ENCODE results near the gene PIEZO2.
"Not testable (repeated sequence)": the region's sequence is repeated elsewhere in the genome, so short reads cannot be mapped to it uniquely, and the experiment has no call there.

PIEZO2 gene

DNA sequence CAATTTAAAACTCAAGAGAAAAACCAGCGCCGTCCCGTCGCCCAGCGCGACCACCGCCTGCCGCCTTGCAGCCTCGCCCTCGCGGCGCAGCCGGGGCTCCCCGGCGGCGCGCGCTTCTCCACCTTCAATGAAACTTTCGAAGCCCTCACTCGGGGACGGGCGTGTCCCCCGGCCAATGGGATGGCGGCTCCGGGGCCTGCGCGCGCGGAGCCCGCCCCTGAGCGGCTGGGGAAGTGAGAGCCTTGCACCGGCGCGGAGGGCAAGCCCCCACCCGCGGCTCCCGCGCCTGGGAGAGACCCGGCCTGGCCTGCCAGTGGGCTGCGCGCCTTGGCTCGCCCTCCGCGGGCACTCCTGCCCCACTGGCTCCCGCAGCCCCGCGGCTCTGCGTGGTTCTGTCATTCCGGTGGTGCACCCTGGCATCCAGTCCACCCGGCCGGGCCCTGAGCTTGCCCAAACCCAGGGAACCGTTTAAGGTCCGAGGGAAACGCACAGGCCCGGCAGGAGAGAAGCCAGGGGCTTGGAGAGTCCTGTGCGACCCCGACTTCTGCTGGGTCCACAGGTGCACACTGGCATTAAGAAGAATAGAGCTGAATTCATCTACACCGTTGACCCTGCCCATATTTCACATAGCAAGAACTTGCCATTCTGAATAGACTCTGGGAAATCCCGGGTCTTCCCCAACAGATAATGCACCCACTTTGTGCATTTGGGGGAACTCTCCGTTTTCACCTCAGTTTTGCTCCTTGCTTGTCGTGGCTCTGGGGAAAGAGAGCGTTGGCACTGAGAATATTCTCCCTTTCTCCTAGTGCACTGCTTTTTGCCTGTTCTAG, at the start of gene PIEZO2:
Gene PIEZO2 (minus strand): TSS at position 129 of the 830 bp plus-strand sequence. CDS start 981 bp downstream, outside the sequence.
- no peak for DNase-seq (ENCODE audit: low read depth)

DNA sequence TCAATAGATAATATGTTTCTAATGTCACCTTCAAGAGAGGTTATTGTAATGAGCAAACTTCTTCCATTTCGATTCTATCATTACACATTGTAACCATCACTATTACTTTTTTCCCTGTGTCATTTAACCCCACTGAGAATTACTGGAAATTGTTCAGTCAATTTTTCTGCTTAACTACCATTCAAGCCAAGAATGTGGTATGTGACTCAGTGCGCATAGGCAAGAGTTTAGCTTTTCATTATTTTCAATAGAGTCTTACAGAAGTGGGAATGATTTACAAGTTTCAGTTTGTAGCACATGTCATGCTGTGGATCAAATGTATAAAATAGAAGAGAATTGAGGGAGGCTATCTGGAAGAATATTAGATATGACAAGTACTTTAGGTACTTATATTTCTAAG, 34.3 kb upstream of the PIEZO2 start:
- no peak for DNase-seq (ENCODE audit: low read depth)

GRCh38 chr18:11181629-11182028, 32.3 kb upstream of the PIEZO2 start:
- DNase-seq (ENCODE audit: low read depth), result not testable (repeated sequence)

- DNase-seq (ENCODE audit: low read depth), result no peak
Measured at GRCh38 chr18:11179959-11180519, 30.7 kb upstream of the PIEZO2 start.

GRCh38 chr18:11178951-11179549, 29.7 kb upstream of the PIEZO2 start:
- no peak for DNase-seq (ENCODE audit: low read depth)

DNA sequence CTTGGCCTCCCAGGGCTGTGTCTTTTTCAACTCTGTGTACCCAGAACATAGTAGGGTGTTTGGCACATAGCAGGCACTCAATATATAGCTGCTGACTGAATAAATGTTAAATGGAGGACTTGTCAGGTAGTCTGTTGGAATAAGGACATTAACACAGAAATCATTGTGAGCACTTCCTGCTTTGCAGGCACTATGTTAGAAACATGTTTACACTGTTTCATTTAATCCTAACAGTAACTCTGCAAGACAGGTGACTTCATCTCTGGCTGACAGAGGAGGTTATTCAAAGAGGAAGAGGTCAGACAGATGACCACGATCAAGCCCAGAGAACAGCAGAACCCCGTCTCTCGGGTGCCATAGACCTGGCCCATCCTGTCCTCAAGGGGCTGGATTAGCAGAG, 28.0 kb upstream of the PIEZO2 start:
- DNase-seq (ENCODE audit: low read depth), result no peak

DNA sequence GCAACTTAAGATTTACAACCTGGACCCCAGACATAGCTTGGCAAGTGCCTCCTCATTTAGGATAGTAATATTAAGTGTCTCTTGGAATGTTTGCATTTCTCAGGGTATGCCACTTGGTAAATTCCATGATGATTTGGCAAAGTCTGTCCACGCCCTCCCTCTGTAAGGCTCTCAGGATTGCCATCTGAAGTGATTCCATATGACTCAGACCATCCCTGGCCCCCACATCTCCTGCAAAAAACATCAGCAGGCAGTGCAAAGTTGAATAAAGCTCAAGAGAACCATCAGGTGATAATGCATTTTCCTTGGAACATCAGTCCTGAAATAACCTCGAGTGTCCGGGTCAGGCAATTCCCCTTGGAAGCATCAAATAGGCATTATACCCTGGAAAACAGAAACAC, 27.1 kb upstream of the PIEZO2 start:
- no peak for DNase-seq (ENCODE audit: low read depth)

DNA sequence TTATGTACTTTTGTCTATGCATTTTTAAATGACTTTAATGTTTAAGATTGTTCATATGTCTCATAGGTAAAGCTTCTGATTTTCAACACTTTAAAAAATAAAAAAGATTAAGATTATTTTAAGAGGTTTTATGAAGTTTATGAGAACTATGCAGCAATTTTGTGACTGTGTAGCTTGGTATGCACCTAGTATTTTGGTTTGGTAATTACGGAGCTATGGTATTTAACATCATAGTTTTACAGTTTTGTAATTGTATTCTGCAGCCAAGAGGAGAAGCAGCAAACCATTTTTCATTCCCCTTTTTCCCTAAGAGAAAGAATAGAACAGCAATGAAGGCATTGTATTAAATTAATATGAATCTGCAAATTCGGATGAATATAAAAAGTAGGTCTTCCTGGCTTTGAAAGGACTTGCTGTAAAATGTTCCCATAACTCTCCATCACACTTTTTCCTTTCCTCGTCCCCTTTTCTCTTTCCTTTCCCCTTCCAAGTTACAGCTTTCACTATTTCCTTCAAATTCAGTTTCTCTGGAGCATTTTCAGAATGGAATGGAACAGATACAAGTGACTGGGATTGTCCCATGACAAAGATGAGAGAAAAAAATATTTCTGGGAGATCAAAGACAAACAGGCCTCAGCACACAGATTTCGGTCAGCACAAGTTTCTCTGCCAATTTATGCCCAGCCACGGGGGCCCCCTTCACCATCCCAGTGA, 26.1 kb upstream of the PIEZO2 start:
- DNase-seq (ENCODE audit: low read depth), result no peak

DNA sequence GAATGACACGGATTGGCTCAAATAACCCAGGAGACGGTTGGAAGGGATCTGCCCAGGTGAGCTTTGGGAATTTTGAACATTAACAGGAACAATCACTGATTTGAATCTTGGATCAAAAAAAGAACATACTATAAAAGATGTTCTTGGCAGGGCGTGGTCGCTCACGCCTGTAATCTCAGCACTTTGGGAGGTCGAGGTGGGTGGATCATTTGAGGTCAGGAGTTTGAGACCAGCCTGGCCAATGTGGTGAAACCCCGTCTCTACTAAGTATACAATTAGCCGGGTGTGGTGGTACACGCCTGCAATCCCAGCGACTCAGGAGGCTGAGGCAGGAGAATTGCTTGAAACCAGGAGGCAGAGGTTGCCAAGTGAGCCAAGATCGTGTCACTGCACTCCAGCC, 24.8 kb upstream of the PIEZO2 start:
- not testable (repeated sequence) for DNase-seq (ENCODE audit: low read depth)

DNA sequence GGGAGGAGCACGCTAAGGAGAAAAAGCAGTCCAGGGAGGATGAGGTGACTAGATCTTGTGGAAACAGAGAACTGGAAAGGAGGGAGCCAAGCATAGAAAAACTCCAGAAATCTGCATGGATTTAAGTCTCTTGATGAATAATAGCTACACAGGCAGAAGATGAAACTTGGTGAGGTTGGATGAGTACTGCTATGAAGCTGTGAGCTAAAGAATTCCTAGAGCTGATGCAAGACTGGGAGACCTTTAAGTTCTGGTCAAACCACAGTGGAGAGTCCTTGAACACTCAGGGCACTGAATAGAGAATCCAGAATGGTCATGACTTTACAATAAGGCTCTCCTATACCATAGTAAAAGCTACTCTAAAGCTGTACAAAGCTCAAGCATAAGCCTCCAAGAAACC, 18.4 kb upstream of the PIEZO2 start:
- no peak for DNase-seq (ENCODE audit: low read depth)

DNA sequence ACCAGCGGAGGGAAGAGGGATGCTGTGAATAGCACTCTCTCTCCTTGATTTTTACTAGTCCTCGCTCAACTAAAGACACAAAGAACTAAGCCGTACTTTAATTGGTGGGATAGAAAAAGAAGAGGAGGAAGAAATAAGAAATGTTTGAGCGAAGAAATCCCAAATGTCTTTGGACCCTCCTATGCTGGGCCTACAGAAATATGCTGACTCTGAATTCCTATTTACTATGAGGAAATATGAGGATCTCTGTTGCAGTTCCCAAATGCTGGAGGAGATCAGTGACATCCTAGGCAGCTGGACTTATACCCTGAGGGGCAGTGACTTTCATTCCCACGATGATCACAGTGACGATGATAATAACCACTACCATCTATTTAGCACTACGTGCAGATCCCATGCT, 16.6 kb upstream of the PIEZO2 start:
- no peak for DNase-seq (ENCODE audit: low read depth)

DNA sequence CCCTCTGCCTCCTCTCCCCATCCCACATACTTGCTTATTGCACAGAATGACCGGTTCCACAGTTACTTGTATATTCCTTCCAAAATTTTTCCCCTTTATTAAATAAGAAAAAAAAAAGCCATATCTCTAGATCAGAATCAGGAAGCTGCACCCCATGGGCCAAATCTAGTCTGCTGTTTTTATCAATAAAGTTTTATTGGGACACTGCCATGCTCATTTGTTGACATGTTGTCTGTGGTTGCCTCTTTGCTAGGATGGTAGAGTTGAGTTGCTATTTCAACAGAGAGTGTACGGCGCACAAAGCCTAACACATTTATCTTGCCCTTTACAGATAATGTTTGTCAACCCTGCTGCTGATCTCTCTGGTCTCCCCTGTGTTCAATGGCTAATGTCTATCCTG, 15.8 kb upstream of the PIEZO2 start:
- no peak for DNase-seq (ENCODE audit: low read depth)

- no peak for DNase-seq (ENCODE audit: low read depth)
Measured at GRCh38 chr18:11163665-11164064, 14.3 kb upstream of the PIEZO2 start.

DNA sequence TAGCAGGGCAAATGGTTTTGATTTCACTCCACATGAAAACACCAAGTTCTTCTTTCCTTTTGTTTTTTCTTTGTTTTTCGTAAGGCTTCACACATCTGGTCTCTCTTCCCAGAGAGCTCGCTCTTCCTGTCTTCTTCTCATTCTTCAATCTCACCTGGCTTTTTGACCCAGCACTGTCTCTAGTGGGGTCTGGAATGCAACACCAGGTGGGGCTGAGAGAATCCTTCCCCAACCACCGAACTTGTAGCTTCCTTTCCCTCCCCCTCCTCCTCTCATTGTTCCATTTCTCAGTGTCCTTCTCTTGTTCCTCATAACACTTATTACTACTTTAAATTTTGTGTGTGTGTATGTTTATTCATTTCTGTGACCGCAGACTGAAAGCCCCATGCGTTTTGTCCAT, 13.5 kb upstream of the PIEZO2 start:
- no peak for DNase-seq (ENCODE audit: low read depth)

GRCh38 chr18:11162462-11162861, 13.1 kb upstream of the PIEZO2 start:
- no peak for DNase-seq (ENCODE audit: low read depth)

DNA sequence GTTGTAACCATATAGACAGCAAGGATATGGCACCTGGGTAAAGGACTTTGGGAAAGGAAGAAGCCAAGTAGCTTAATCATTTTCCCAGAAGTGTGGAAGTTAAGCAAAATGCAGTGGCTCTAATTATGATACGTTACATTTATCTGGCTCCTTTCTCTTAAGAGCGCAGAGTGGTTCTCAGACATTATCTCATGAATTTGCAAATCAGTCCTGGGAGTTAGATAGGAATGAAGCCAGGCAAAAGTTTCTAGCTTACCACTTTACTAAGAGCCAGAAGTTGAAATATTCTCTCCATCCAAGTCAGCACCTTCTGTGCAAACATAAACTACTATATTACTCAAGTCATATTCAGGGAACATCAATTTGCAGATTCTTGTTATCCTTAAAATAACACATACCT, 10.9 kb upstream of the PIEZO2 start:
- DNase-seq (ENCODE audit: low read depth), result no peak

GRCh38 chr18:11159844-11160243, 10.5 kb upstream of the PIEZO2 start:
- no peak for DNase-seq (ENCODE audit: low read depth)

GRCh38 chr18:11156978-11157377, 7.6 kb upstream of the PIEZO2 start:
- no peak for DNase-seq (ENCODE audit: low read depth)

- DNase-seq (ENCODE audit: low read depth), result no peak
Measured at GRCh38 chr18:11155034-11155759, 5.8 kb upstream of the PIEZO2 start.

DNA sequence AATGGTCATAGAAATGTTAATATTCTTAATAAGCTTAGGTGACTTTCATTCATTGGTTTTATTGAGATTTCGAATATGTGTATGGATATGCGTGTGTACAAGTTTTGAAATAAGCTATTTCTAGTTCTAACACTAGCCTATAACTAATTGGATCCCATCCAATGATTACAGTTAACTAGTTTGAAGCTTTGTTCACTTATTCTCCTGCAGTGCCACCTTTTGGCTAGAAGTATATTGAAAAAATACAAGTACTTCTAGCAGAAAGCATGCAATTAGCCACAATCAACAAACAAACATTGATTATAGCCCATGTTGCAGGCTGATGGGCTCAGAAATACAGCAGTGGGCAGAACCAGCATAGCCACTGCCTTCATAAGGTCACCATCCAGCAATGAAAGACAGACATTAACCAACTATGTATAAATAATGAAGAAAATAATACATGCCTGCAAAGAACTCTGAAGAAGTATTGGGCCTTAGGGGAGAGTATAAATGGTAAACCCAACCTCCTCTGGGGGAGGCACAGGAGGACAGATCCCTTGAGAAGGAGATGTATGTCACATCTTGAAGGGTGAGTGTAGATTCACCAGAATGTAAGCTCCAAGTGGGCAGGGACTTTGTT, 5.1 kb upstream of the PIEZO2 start:
- no peak for DNase-seq (ENCODE audit: low read depth)

DNA sequence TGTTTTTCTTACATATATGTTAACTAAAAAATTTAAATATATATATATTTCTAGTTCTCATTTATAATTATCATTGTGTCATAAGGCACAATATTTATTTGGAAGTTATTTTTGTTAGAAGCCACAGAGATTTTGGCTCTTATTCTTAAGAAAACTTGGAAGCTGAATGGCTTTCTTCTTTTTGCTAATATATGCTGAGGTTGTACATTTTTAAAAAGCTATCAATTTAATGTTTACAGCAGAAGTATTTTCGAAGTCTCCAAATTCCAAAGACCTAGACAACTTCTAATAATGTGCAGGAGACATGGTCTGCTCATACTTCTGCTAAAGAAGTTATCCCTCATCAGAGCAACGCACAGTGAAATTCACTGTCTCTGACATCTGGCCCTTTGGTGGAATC, 3.7 kb upstream of the PIEZO2 start:
- no peak for DNase-seq (ENCODE audit: low read depth)

- DNase-seq (ENCODE audit: low read depth), result no peak
Measured at GRCh38 chr18:11150271-11150615, 874 bp upstream of the PIEZO2 start.

Data from stimulated activated CD8-positive, alpha-beta memory T cell treated with anti-CD3 and anti-CD28 coated beads, Interleukin-15, amount 100 ng/mL, for 1 hour (primary cell).